ENCODE results near the gene GNB4.

DNA sequence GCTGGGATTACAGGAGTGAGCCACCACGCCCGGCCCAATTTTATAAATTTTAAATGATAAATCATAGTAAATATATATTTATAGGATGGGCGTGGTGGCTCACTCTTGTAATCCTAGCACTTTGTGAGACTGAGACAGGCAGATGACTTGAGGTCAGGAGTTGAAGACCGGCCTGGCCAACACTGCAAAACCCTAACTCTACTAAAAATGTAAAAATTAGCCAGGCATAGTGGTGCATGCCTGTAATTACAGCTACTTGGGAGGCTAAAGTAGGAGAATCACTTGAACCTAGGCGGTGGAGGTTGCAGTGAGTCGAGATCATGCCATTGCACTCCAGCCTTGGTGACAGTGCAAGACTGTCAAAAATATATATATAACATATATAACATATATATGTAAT, 77.3 kb downstream of the GNB4 start:
- TF ChIP-seq CTCF (IDR thresholded peaks at IDR 0.05) (no peak), POLR2A (IDR thresholded peaks at IDR 0.05) (no peak)
